Astrocyte of the cerebellum (primary cell): ENCODE data around the gene DEPDC1B.

Source experiments
- DNase-seq: peaks from one replicate; pipeline ENCODE4 v3.0.0-alpha.2; 2011; ENCODE audit warnings: low read depth
- H3K4me3 ChIP-seq: 2 replicates; pipeline ENCODE4 v1.5.1; 2011; ENCODE audit warnings: mild to moderate bottlenecking, low read depth, low read length, moderate library complexity
- CTCF ChIP-seq: IDR thresholded peaks from 2 replicates; pipeline ENCODE4 v1.5.1; 2012; ENCODE audit warnings: low read length, low read depth, moderate library complexity, mild to moderate bottlenecking; ENCODE audit errors: missing control alignments
- in situ Hi-C: cut with HindIII; loops from 2 replicates; pipeline ENCODE4 v1.10.0; 2017; ENCODE audit warnings: low sequenced_read_pairs

Gene DEPDC1B

GRCh38 chr5:60584304-60584703 lies 115.7 kb downstream of the DEPDC1B start:
- H3K4me3 ChIP-seq, result no peak overlapping the region
- TF ChIP-seq CTCF, result no peak
- no peak for DNase-seq
- in situ Hi-C loops, result no loop called here

GRCh38 chr5:60583616-60584015 lies 116.3 kb downstream of the DEPDC1B start:
- no peak for TF ChIP-seq CTCF
- no peak for DNase-seq
- in situ Hi-C loops, result no loop called here
- H3K4me3 ChIP-seq, result no peak overlapping the region

- no peak for TF ChIP-seq CTCF
- H3K4me3 ChIP-seq, result no peak overlapping the region
- no peak for DNase-seq
- in situ Hi-C loops, result no loop called here
These were observed 121.7 kb downstream of the DEPDC1B start for GRCh38 chr5:60578315-60578714.

GRCh38 chr5:60577116-60577515 lies 122.8 kb downstream of the DEPDC1B start:
- no peak overlapping the region for H3K4me3 ChIP-seq
- in situ Hi-C loops, result no loop called here
- TF ChIP-seq CTCF, result no peak
- DNase-seq, result no peak

- no peak overlapping the region for H3K4me3 ChIP-seq
- DNase-seq, result no peak
- in situ Hi-C loops, result no loop called here
- no peak for TF ChIP-seq CTCF
These were observed 123.5 kb downstream of the DEPDC1B start for GRCh38 chr5:60576425-60576824.

- in situ Hi-C loops, result no loop called here
- DNase-seq, result no peak
- no peak overlapping the region for H3K4me3 ChIP-seq
- no peak for TF ChIP-seq CTCF
These were observed 131.3 kb downstream of the DEPDC1B start for GRCh38 chr5:60568646-60569045.
